Body of pancreas (tissue), 4 donors: ENCODE data around the gene TKFC. TPM values are rescaled to one million over a fixed set of nuclear protein-coding genes. Genes with fewer than 3 reads are reported as not detected.

ENCODE experiments used
- ATAC-seq: fragments of 150-250 bp; one replicate; pipeline ENCODE4 v1.9.1; 2016
- DNase-seq, 4 donors: peaks; one replicate each; pipeline ENCODE4 v3.0.0-alpha.2; 2019
- H3K27ac ChIP-seq, 4 donors: fragments of 200-600 bp; sonication (generic); 1 replicate in 3 of 4; 2 replicates in 1 of 4; pipeline versions ENCODE4 v1.5.1 to v1.6.1; 2016 to 2019; ENCODE audit warnings: mild to moderate bottlenecking in 1 of 4, mixed read lengths in 1 of 4, moderate library complexity in 1 of 4
- H3K27me3 ChIP-seq, 2 donors: fragments of 200-600 bp; sonication (generic); one replicate each; pipeline ENCODE4 v1.6.0; 2016; ENCODE audit warnings: mild to moderate bottlenecking in 1 of 2
- H3K36me3 ChIP-seq, 2 donors: fragments of 200-600 bp; sonication (generic); replicated peaks in 1 of 2; 2 replicates each; pipeline ENCODE4 v1.5.1; 2016; ENCODE audit warnings: low read depth in 2 of 2; ENCODE audit not compliant: insufficient read depth in 1 of 2
- H3K4me1 ChIP-seq: fragments of 200-600 bp; sonication (generic); one replicate; pipeline ENCODE4 v1.6.0; 2016
- H3K4me3 ChIP-seq, 2 donors: fragments of 200-600 bp; sonication (generic); 1 replicate in 1 of 2; 2 replicates in 1 of 2; pipeline ENCODE4 v1.5.1; 2016 to 2019
- H3K9me3 ChIP-seq, 3 donors: fragments of 200-600 bp; sonication (generic); 1 replicate in 2 of 3; 2 replicates in 1 of 3; pipeline ENCODE4 v1.5.1; 2016
- CTCF ChIP-seq, 7 experiments: fragments of 450-650 bp in 4 of 7; fragments of 200-600 bp in 3 of 7; sonication (generic) in 3 of 7; IDR thresholded peaks; one replicate each; pipeline ENCODE4 v1.5.1; 2016 to 2019; ENCODE audit warnings: antibody characterized with exemption in 7 of 7
- POLR2A ChIP-seq, 3 donors: fragments of 450-650 bp; IDR thresholded peaks; one replicate each; pipeline ENCODE4 v1.6.1; 2016; ENCODE audit warnings: antibody characterized with exemption in 3 of 3, mild to moderate bottlenecking in 2 of 3
- WGBS, 2 donors: methylation state at CpG; one replicate each; pipeline ENCODE4 v1.1.5; 2017; 5-methylcytosine and 5-hydroxymethylcytosine counted together
- intact Hi-C: fragments of 100-400 bp; cut with DNase I; formaldehyde crosslinking; loops from one replicate; pipeline ENCODE4 v1.15.1; 2023
- total RNA-seq, 2 donors: library from RNA; depleted of rRNA; stranded (reverse); fragments of >200 nt; gene quantifications; one replicate each; pipeline ENCODE4 v1.1.0, GENCODE V29; 2016

TKFC gene
- total RNA-seq, 2 donors from 2014 or later: 27.5 to 38.6 TPM

GRCh38 chr11:61347916-61348461 is 15.0 kb downstream of the TKFC start:
- H3K4me3 ChIP-seq: no peak overlapping the region
- peak in 1 of 4 donors; percentile 47 for DNase-seq
- H3K9me3 ChIP-seq: no peaks in the 10 kb centered on the region
- WGBS, 2 donors: 54% methylated on average over 6 to 11 of the region's 11 CpGs
- peaks cover 4 to 17% of the 10 kb centered on the region in 2 donors for H3K36me3 ChIP-seq
- peak; percentile 25 for ATAC-seq
- no peak overlapping the region for H3K27ac ChIP-seq
- no peak for TF ChIP-seq POLR2A (IDR thresholded peaks at IDR 0.05)
- no peaks in the 10 kb centered on the region for H3K27me3 ChIP-seq
- H3K4me1 ChIP-seq: no peaks in the 10 kb centered on the region
- intact Hi-C loops: no loop called here

- intact Hi-C loops: no loop called here
- WGBS, 2 donors: 77 to 90% methylated on average over 8 to 12 of the region's 12 CpGs
- H3K36me3 ChIP-seq: peaks cover 4 to 17% of the 10 kb centered on the region in 2 donors
These were observed 16.2 kb downstream of the TKFC start for GRCh38 chr11:61349189-61349751.

GRCh38 chr11:61349916-61350315 is 16.9 kb downstream of the TKFC start:
- no peak overlapping the region for H3K4me3 ChIP-seq
- ATAC-seq (no peak), DNase-seq (no peak)
- no peaks in the 10 kb centered on the region for H3K27me3 ChIP-seq
- no peak for TF ChIP-seq POLR2A (IDR thresholded peaks at IDR 0.05)
- TF ChIP-seq CTCF (IDR thresholded peaks at IDR 0.05): no peak
- intact Hi-C loops: no loop called here
- H3K9me3 ChIP-seq: no peaks in the 10 kb centered on the region
- peaks cover 4 to 17% of the 10 kb centered on the region in 2 donors for H3K36me3 ChIP-seq
- WGBS, 2 donors: 87% methylated on average over 8 to 10 of the region's 10 CpGs
- no peak overlapping the region for H3K27ac ChIP-seq
- H3K4me1 ChIP-seq: no peaks in the 10 kb centered on the region

More at GRCh38 chr11:61349189-61349751, 16.2 kb downstream of the TKFC start:
- Histone ChIP-seq H3K9me3 (no peaks in the 10 kb centered on the region), H3K27me3 (no peaks in the 10 kb centered on the region), H3K4me3 (no peak overlapping the region), H3K4me1 (no peaks in the 10 kb centered on the region), H3K27ac (no peak overlapping the region)
- DNase-seq (no peak), ATAC-seq (no peak)
- TF ChIP-seq POLR2A (IDR thresholded peaks at IDR 0.05): no peak
- no peak for TF ChIP-seq CTCF (IDR thresholded peaks at IDR 0.05)

GRCh38 chr11:61350336-61350735 is 17.3 kb downstream of the TKFC start:
- DNase-seq: no peak
- no peak overlapping the region for H3K4me3 ChIP-seq
- peaks cover 4 to 17% of the 10 kb centered on the region in 2 donors for H3K36me3 ChIP-seq
- intact Hi-C loops: no loop called here
- no peak for ATAC-seq
- 89 to 100% methylated on average over 1 of the region's 1 CpG for WGBS, 2 donors
- TF ChIP-seq POLR2A (IDR thresholded peaks at IDR 0.05) (no peak), CTCF (IDR thresholded peaks at IDR 0.05) (no peak)
- no peaks in the 10 kb centered on the region for H3K27me3 ChIP-seq
- no peaks in the 10 kb centered on the region for H3K4me1 ChIP-seq
- no peak overlapping the region for H3K27ac ChIP-seq
- no peaks in the 10 kb centered on the region for H3K9me3 ChIP-seq

GRCh38 chr11:61350803-61351202 is 17.8 kb downstream of the TKFC start:
- Histone ChIP-seq H3K27ac (no peak overlapping the region), H3K27me3 (no peaks in the 10 kb centered on the region), H3K4me3 (no peak overlapping the region), H3K36me3 (peaks cover 4 to 17% of the 10 kb centered on the region in 2 donors), H3K9me3 (no peaks in the 10 kb centered on the region), H3K4me1 (no peaks in the 10 kb centered on the region)
- WGBS, 2 donors: 91 to 92% methylated on average over 3 to 8 of the region's 8 CpGs
- TF ChIP-seq CTCF (IDR thresholded peaks at IDR 0.05) (no peak), POLR2A (IDR thresholded peaks at IDR 0.05) (no peak)
- no peak for ATAC-seq
- intact Hi-C loops: no loop called here
- DNase-seq: no peak
